ENCODE measurements around the gene TBXA2R.
A peak's percentile ranks its signal among the peaks of the same experiment; 100 is the strongest.

The TBXA2R gene

GRCh38 chr19:3544742-3545668 lies 61.7 kb downstream of the TBXA2R start:
- in situ Hi-C loops (cut with MboI; ENCODE audit: low pct_unique_long_range_greater_than_20kb, low sequenced_read_pairs) = no loop called here
- DNase-seq = peak; percentile 74
